NCI-H2171 treated with DMSO at 0.1 percent for 48 hours (cell line): Measurements from ENCODE around the gene ZNF547.
"Not testable (repeated sequence)": the region's sequence is repeated elsewhere in the genome, so short reads cannot be mapped to it uniquely, and the experiment has no call there.

Experiments used
- DNase-seq: peaks from one replicate; lab custom pipeline; 2025; lab: John Stamatoyannopoulos, UW

The ZNF547 gene

DNA sequence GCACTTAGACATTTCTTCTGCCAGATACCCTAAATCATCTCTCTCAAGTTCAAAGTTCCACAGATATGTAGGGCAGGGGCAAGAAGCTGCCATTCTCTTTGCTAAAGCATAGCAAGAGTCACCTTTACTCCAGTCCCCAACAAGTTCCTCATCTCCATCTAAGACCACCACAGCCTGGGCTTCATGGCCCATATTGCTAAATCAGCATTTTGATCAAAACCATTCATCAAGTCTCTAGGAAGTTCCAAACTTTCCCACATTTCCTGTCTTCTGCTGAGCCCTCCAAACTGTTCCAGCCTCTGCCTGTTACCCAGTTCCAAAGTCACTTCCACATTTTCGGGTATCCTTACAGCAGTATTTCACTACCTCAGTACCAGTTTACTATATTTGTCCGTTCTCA lies 11.3 kb downstream of the ZNF547 start:
- DNase-seq: not testable (repeated sequence)

- DNase-seq: no peak
These were observed 12.8 kb downstream of the ZNF547 start for GRCh38 chr19:57376151-57376550.

DNA sequence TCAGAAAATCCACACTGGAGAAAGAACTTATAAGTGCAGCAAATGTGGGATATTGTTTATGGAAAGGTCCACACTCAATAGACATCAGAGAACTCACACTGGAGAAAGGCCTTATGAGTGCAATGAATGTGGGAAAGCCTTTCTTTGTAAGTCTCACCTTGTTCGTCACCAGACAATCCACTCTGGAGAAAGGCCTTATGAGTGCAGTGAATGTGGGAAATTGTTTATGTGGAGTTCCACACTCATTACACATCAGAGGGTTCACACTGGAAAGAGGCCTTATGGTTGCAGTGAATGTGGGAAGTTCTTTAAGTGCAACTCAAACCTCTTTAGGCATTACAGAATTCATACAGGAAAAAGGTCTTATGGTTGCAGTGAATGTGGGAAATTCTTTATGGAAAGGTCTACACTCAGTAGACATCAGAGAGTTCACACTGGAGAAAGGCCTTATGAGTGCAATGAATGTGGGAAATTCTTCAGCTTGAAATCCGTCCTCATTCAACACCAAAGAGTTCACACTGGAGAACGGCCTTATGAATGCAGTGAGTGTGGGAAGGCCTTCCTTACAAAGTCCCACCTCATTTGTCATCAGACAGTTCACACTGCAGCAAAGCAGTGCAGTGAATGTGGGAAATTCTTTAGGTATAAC lies 14.3 kb downstream of the ZNF547 start:
- DNase-seq: no peak

DNA sequence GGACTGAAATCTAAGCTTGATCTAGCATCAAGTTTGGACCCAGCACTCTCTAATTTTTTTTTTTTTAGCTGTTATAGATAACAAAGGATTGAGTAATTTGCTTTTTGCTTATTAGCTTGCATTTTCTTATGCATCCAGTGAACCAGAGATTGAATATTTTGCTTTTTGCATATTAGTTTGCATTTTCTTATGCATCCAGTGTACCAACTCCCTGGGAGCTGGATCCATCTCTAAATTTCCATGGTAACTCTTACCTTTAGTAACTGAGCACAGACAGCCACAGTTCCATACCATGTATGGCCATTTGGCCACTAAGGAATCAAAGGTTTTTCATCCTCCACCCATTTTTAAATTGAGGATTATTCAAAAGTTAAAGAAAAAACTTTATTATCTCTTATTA lies 17.6 kb downstream of the ZNF547 start:
- DNase-seq: no peak

- DNase-seq: no peak
These were observed 19.6 kb downstream of the ZNF547 start for GRCh38 chr19:57382806-57383488.

- DNase-seq: no peak
These were observed 25.9 kb downstream of the ZNF547 start for GRCh38 chr19:57389194-57389729.

- DNase-seq: peak; percentile 98
These were observed 26.6 kb downstream of the ZNF547 start, which contains the start of gene ZNF548 for GRCh38 chr19:57389730-57390598. ZNF548 (plus strand) TSS chr19:57389854; CDS start chr19:57390100, 246 bp downstream.

GRCh38 chr19:57395710-57396109 lies 32.4 kb downstream of the ZNF547 start:
- no peak for DNase-seq

DNA sequence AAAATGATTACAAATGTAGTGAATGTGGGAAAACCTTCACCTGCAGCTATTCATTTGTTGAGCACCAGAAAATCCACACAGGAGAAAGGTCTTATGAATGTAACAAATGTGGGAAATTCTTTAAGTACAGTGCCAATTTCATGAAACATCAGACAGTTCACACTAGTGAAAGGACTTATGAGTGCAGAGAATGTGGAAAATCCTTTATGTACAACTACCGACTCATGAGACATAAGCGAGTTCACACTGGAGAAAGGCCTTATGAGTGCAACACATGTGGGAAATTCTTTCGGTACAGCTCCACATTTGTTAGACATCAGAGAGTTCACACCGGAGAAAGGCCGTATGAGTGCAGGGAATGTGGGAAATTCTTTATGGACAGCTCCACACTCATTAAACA lies 35.5 kb downstream of the ZNF547 start:
- no peak for DNase-seq

DNA sequence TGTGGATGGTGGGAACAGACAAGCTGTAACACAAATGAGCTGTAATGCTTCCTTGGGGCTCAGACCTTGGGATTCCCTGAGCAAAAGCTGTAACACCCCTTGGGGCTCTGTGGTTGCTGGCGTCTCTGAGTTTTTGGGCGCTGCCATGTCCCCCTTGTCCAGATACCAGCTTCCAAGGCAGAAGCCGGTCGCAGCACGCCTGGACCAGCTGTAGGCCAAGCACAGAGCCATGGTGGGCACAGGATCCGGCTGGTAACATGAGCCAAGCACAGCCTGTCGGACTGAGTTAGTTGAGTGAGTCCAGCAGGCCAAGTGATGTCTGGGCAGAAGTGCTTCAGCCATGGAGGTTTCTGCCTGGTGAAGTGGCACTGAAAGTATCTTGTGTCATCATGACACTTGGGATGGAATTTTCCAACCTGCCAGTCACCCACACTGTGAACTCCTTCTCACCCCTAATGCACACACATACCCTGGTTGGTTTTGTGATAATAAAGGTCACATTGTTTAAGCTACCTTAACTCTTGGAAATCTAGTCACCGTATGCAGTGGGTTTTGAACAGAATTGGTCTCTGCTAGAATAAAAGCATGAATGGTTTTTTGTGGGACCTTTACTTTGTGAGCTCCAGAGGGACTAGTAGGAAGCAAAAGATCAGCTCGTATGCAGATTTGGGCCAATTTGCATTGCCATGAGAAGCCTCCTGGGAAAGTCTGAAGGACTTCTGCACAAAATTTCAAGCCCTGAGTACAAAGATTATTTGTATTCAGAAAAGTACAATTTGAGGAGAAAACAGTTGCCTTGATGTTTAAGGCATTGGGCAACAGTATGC lies 40.6 kb downstream of the ZNF547 start:
- no peak for DNase-seq

GRCh38 chr19:57406516-57407123 lies 43.3 kb downstream of the ZNF547 start:
- peak; percentile 35 for DNase-seq

DNA sequence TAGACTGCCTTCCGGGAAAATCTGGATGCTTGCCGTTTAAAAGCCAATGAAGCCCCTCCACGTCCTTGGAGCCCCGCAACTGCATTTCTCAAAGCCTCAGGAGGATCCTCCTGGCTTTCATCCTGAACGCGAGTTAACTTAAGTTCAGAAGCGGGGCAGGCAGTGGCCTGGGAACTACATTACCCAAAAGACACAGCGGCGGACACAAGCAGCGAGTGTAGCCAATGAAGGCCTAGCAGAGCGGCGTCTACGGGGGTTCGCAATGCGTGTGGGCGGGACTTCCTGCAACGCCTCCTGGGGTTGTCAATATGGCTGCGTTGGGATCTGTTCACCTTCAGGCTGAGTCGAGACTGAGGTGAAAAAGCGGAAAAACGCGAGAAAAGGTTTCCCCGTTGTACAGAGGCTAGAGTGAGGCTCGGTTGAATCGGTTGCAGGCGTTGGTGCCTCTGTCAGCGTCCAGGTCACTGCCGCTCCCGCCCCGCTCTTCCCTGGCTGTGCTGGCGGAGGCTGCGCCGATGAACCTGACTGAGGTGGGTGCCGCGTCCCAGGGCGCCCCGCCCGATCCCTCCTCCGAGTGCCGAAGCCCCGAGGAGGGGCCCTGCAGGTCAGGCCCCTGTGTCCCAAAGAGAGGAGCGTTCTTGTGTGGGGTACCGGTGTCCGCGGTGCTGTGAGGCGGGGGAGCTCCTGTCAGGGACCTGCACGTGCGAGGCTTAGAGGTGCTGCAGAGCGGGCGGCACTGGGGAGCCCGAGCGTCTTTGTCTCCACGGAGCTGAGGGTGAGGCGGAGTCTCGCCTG lies 47.7 kb downstream of the ZNF547 start, which contains the start of gene ZNF17:
Gene ZNF17, plus strand, starts transcription at position 285 of the 795 bp plus-strand sequence. CDS start 2,455 bp downstream, outside the sequence.
- DNase-seq: peak; percentile 90

DNA sequence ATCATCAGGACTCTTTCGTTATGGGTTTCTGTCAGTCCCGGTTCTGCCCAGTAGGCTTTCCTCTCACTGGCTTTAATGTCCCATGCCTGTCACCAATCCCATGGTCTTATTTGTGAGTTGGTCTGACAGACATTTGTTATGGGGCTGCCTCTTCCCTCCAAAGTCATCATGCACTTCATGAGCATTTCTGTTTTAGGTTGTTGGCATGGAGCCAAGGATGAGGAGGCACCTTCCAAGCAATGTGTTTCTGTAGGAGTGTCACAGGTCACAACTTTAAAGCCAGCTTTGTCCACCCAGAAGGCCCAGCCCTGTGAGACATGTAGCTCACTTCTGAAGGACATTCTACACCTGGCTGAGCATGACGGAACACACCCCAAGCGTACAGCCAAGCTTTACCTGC lies 56.1 kb downstream of the ZNF547 start:
- no peak for DNase-seq

DNA sequence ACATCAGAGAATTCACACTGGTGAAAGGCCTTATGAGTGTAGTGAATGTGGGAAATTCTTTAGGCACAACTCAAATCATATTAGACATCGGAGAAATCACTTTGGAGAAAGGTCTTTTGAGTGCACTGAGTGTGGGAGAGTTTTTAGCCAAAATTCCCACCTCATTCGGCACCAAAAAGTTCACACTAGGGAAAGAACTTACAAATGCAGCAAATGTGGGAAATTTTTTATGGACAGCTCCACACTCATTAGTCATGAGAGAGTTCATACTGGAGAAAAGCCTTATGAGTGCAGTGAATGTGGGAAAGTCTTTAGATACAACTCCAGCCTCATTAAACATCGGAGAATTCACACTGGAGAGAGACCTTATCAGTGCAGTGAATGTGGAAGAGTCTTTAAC lies 57.7 kb downstream of the ZNF547 start:
- DNase-seq: no peak
